Prostate gland (tissue), 2 donors: ENCODE measurements around the gene UST. TPM values are rescaled to one million over a fixed set of nuclear protein-coding genes. Genes with fewer than 3 reads are reported as not detected.

Experiments used
- DNase-seq: peaks from one replicate; pipeline ENCODE4 v3.0.0-alpha.2; 2019; ENCODE audit warnings: low spot score
- H3K27ac ChIP-seq, 2 donors: fragments of 200-600 bp; sonication (generic); 2 replicates each; pipeline ENCODE4 v1.5.1; 2017 to 2019
- H3K27me3 ChIP-seq: fragments of 200-600 bp; sonication (generic); replicated peaks from 2 replicates; pipeline ENCODE4 v1.5.1; 2019; ENCODE audit not compliant: insufficient read depth
- H3K36me3 ChIP-seq, 2 donors: fragments of 200-600 bp; sonication (generic); 1 replicate in 1 of 2; 2 replicates in 1 of 2; pipeline versions ENCODE4 v1.5.1 to v1.8.1; 2017 to 2019
- H3K4me1 ChIP-seq: fragments of 200-600 bp; sonication (generic); replicated peaks from 2 replicates; pipeline ENCODE4 v1.5.1; 2019
- H3K4me3 ChIP-seq, 2 donors: fragments of 200-600 bp; sonication (generic); 2 replicates each; pipeline ENCODE4 v1.5.1; 2017 to 2019
- H3K9me3 ChIP-seq: fragments of 200-600 bp; sonication (generic); 2 replicates; pipeline ENCODE4 v1.5.1; 2017
- POLR2A ChIP-seq: fragments of 450-650 bp; IDR thresholded peaks from one replicate; pipeline ENCODE4 v1.6.1; 2016; ENCODE audit warnings: antibody characterized with exemption, mild to moderate bottlenecking
- POLR2AphosphoS5 ChIP-seq: sonication (generic); formaldehyde crosslinking; IDR thresholded peaks from one replicate; pipeline ENCODE4 v1.6.1; 2017; ENCODE audit warnings: antibody characterized with exemption
- WGBS: methylation state at CpG from one replicate; pipeline ENCODE4 v1.1.5; 2018; 5-methylcytosine and 5-hydroxymethylcytosine counted together
- intact Hi-C: fragments of 100-400 bp; cut with DNase I; formaldehyde crosslinking; loops from one replicate; pipeline ENCODE4 v1.14.2; 2022
- total RNA-seq, 2 donors: library from RNA; depleted of rRNA; stranded (reverse); fragments of >200 nt; gene quantifications; one replicate each; pipeline ENCODE4 v1.1.0, GENCODE V29; 2016
- TF ChIP-seq, protein P1 (sequence below), 4 experiments: fragments of 200-600 bp in 2 of 4; fragments of 450-650 bp in 2 of 4; sonication (generic) in 2 of 4; IDR thresholded peaks; 1 replicate in 3 of 4; 2 replicates in 1 of 4; pipeline ENCODE4 v1.5.1; 2016 to 2019; ENCODE audit warnings: antibody characterized with exemption in 4 of 4, mild to moderate bottlenecking in 2 of 4, moderate library complexity in 2 of 4

The UST gene
- total RNA-seq, 2 donors from 2014 or later, result 6.6 to 12.9 TPM

DNA sequence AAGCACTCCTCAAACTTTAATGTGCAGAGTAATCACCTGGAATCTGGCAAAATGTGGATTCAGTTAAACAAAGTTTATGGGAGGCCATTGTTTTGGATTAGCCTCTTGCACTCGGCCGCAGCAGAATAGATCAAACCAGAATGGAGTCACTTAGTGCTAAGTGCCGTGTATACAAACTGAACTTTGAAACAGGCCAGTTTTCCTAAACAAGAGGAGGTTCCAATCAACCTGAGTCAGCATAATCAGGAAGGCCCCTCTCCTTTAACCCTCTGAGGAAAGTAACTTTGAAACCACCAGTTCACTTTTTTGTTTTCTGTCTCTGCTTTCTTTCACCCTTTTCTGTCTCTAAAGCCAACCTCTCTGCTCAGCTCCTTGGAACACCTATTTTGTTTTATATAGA lies 92.2 kb downstream of the UST start:
- no peak overlapping the region for H3K27ac ChIP-seq
- 64% methylated on average over 3 of the region's 3 CpGs for WGBS
- H3K9me3 ChIP-seq, result no peaks in the 10 kb centered on the region
- H3K27me3 ChIP-seq, result no peaks in the 10 kb centered on the region
- H3K36me3 ChIP-seq, result no peaks in the 10 kb centered on the region
- no peaks in the 10 kb centered on the region for H3K4me1 ChIP-seq
- intact Hi-C loops, result no loop called here
- no peak for DNase-seq
- H3K4me3 ChIP-seq, result no peak overlapping the region
- no peak for TF ChIP-seq POLR2AphosphoS5
- TF ChIP-seq, protein P1, sequence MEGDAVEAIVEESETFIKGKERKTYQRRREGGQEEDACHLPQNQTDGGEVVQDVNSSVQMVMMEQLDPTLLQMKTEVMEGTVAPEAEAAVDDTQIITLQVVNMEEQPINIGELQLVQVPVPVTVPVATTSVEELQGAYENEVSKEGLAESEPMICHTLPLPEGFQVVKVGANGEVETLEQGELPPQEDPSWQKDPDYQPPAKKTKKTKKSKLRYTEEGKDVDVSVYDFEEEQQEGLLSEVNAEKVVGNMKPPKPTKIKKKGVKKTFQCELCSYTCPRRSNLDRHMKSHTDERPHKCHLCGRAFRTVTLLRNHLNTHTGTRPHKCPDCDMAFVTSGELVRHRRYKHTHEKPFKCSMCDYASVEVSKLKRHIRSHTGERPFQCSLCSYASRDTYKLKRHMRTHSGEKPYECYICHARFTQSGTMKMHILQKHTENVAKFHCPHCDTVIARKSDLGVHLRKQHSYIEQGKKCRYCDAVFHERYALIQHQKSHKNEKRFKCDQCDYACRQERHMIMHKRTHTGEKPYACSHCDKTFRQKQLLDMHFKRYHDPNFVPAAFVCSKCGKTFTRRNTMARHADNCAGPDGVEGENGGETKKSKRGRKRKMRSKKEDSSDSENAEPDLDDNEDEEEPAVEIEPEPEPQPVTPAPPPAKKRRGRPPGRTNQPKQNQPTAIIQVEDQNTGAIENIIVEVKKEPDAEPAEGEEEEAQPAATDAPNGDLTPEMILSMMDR (IDR thresholded peaks at IDR 0.05), result no peak
- TF ChIP-seq POLR2A, result no peak

DNA sequence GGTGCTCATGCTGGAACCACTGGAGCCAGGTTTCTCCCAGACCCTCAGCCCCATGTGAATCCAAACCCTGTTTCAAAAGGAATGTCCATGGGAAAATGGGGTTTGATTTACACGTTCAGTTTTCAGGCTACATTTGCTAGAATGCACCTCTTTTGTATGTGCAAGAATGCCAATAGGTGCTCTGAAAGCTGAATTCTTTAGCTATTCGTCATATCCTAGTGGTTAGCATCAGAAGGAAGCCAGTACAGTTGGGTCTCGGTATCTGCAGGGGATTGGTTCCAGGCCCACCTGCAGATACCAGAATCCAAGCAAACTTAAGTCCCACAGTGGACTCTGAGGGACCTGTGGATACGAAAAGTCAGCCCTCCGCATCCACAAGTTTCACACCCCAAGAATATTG lies 93.4 kb downstream of the UST start:
- no peaks in the 10 kb centered on the region for H3K4me1 ChIP-seq
- H3K27ac ChIP-seq, result no peak overlapping the region
- H3K4me3 ChIP-seq, result no peak overlapping the region
- intact Hi-C loops, result no loop called here
- no peaks in the 10 kb centered on the region for H3K36me3 ChIP-seq
- H3K27me3 ChIP-seq, result no peaks in the 10 kb centered on the region
- no peaks in the 10 kb centered on the region for H3K9me3 ChIP-seq
- DNase-seq, result no peak
- no peak for TF ChIP-seq POLR2AphosphoS5
- 93% methylated on average over 5 of the region's 5 CpGs for WGBS

DNA sequence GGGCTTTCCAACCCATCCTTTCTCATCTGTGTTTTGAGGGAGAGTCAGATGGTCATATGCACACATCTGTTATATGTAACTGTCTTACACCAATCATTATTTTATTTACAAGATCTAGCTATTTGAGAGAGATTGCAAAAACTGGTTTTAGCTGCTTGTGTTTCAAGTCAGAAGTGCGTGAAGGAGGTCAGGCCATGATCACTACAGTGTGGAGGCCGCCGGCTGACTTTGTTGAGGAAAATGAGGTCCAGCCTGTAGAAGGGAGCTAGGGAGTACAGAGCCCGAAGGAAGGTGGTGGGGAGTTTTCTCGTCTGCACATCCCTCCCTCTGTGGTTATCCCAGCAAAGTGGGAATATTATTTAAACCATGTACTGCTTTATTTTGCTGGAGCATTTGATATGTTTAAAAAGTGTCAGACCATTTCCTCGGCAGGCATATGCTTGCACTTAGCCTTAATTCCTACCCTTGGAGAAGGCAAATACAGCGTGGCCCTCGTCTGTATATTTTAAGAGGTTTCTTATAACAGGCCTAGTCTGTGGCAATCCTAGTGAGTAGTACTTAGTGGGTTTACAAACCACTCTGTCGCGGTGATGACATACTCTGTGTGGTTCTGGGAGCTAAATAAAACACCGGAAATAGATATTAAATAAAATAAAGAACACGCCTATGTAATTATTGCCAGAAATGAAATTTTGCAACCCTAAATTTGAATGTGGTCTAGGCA lies 95.6 kb downstream of the UST start:
- TF ChIP-seq POLR2AphosphoS5 (no peak), POLR2A (no peak)
- TF ChIP-seq, protein P1 (IDR thresholded peaks at IDR 0.05), result no peak
- H3K4me3 ChIP-seq, result no peak overlapping the region
- WGBS, result 90% methylated on average over 12 of the region's 12 CpGs

DNA sequence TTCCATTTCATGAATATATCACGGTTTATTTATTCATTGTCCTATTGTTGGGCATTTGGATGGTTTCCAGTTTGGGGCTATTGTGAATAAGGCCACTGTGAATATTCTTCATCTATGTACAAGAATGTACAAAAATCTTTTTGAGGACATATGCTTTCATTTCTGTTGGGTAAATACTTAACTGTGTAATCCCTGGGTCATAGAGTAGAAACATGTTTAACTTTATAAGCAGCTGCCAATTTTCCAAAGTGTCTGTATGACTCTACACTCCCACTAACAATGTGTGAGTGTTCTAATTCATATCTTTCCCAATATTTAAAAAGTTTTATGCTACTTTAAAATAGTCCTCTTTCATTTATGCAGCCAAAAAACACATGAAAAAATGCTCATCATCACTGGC lies 98.6 kb downstream of the UST start:
- H3K9me3 ChIP-seq, result no peaks in the 10 kb centered on the region
- no peaks in the 10 kb centered on the region for H3K27me3 ChIP-seq
- no peak overlapping the region for H3K4me3 ChIP-seq
- no peak for TF ChIP-seq POLR2A
- TF ChIP-seq POLR2AphosphoS5, result no peak
- TF ChIP-seq, protein P1 (IDR thresholded peaks at IDR 0.05), result no peak
- H3K4me1 ChIP-seq, result no peaks in the 10 kb centered on the region
- no peak overlapping the region for H3K27ac ChIP-seq
- H3K36me3 ChIP-seq, result no peaks in the 10 kb centered on the region
- intact Hi-C loops, result no loop called here
- DNase-seq, result no peak
- WGBS, result 64% methylated on average over 1 of the region's 1 CpG

More for the DNA sequence above, 95.6 kb downstream of the UST start:
- Histone ChIP-seq H3K9me3 (no peaks in the 10 kb centered on the region), H3K4me1 (no peaks in the 10 kb centered on the region), H3K27ac (no peak overlapping the region), H3K36me3 (no peaks in the 10 kb centered on the region), H3K27me3 (no peaks in the 10 kb centered on the region)
- intact Hi-C loops, result no loop called here
- no peak for DNase-seq

DNA sequence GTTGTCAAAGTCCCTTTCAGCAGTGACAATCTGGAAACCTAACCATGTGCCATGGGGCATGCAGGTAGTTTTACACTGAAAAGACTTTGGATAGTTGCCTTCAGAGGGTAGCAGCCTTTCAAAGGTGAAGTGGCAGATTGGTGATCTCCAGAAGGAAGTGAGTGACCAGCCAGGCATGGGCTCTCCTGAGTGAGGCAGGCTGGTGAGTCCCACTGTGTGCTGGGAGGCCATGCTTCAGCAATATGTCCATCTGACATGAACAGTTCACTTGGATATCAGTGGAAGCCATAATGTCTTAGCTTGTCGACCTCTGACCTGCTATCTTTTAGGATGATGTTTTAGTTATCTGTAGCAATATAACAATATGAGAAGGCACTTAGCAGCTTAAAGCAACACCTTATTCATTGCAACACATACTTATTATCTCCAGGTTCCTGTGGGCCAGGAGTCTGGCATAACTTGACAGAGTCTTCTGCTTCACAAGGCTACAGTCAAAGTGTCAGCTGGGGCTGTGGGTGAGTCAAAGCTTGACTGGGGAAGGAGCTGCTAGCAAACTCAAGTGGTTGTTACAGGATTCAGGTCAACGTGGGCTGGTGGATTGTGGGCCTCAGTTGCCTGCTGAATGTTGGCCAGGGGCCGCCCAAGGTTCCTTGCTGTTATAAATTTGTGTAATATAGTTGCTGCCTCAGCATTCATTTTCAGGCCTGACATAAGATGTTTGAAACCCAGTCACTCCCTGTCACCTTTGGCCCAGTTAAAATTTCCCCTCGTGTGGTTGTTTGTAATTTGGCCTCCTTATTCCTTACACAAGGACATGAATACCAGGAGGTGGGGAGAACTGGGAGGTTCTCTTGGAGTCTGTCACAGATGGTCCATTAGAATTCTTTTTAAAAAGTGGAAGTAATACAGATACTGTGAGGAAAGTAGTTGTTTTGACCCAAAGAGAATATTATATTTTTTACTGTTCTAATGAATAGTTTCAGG lies 100.2 kb downstream of the UST start:
- TF ChIP-seq POLR2AphosphoS5, result no peak
- no peak for TF ChIP-seq POLR2A
- TF ChIP-seq, protein P1 (IDR thresholded peaks at IDR 0.05), result no peak
- no peak for DNase-seq
- Histone ChIP-seq H3K4me1 (no peaks in the 10 kb centered on the region), H3K36me3 (no peaks in the 10 kb centered on the region), H3K4me3 (no peak overlapping the region), H3K27me3 (no peaks in the 10 kb centered on the region), H3K9me3 (no peaks in the 10 kb centered on the region), H3K27ac (no peak overlapping the region)
- 71% methylated on average over 4 of the region's 4 CpGs for WGBS
- intact Hi-C loops, result no loop called here
